OCI-LY1 (cell line): ENCODE measurements around the gene TANC1.

Experiments
- H2AFZ ChIP-seq: fragments of 200-600 bp; sonication (generic), shearing (Covaris generic); 2 replicates; pipeline ENCODE4 v1.6.0; 2014; ENCODE audit warnings: antibody characterized with exemption, mild to moderate bottlenecking, low read length
- H3F3A ChIP-seq: fragments of 200-600 bp; sonication (generic), shearing (Covaris generic); 2 replicates; pipeline ENCODE4 v1.6.0; 2014; ENCODE audit warnings: mild to moderate bottlenecking, antibody characterized with exemption, low read length, moderate library complexity; ENCODE audit not compliant: insufficient read depth
- H3K27ac ChIP-seq: fragments of 200-600 bp; sonication (generic); 2 replicates; pipeline ENCODE4 v1.5.1; 2014; ENCODE audit warnings: low read length, mixed run types, mild to moderate bottlenecking, low read depth; ENCODE audit not compliant: poor library complexity, severe bottlenecking
- H3K27me3 ChIP-seq: fragments of 200-600 bp; sonication (generic); 2 replicates; pipeline ENCODE4 v1.6.0; 2014; ENCODE audit warnings: antibody characterized with exemption, mild to moderate bottlenecking, low read length, moderate library complexity; ENCODE audit not compliant: insufficient read depth
- H3K36me3 ChIP-seq: fragments of 200-600 bp; sonication (generic); 2 replicates; pipeline ENCODE4 v1.6.1; 2014; ENCODE audit warnings: mild to moderate bottlenecking, antibody characterized with exemption, low read length, moderate library complexity, mixed read lengths; ENCODE audit not compliant: insufficient read depth
- H3K4me1 ChIP-seq: fragments of 200-600 bp; sonication (generic); 2 replicates; pipeline ENCODE4 v1.5.1; 2014; ENCODE audit warnings: mild to moderate bottlenecking, low read length, moderate library complexity; ENCODE audit not compliant: insufficient read depth, severe bottlenecking
- H3K4me2 ChIP-seq: fragments of 200-600 bp; sonication (generic), shearing (Covaris generic); 2 replicates; pipeline ENCODE4 v1.6.1; 2014; ENCODE audit warnings: low read length
- H3K4me3 ChIP-seq: fragments of 200-600 bp; sonication (generic); 2 replicates; pipeline ENCODE4 v1.5.1; 2014; ENCODE audit warnings: low read length, low read depth, mild to moderate bottlenecking, mixed read lengths; ENCODE audit not compliant: poor library complexity, severe bottlenecking
- H3K79me2 ChIP-seq: fragments of 200-600 bp; shearing (Covaris generic); 2 replicates; pipeline ENCODE4 v1.6.1; 2016; ENCODE audit warnings: mixed run types, low read length, mixed read lengths; ENCODE audit not compliant: insufficient read depth
- H3K9ac ChIP-seq: fragments of 200-600 bp; sonication (generic), shearing (Covaris generic); 2 replicates; pipeline ENCODE4 v1.6.1; 2014; ENCODE audit warnings: mild to moderate bottlenecking, low read length, mixed read lengths
- H3K9me2 ChIP-seq: fragments of 200-600 bp; sonication (generic), shearing (Covaris generic); 2 replicates; pipeline ENCODE4 v1.6.1; 2014; ENCODE audit warnings: low read depth, mild to moderate bottlenecking, low read length, mixed read lengths
- H3K9me3 ChIP-seq: fragments of 200-600 bp; shearing (Covaris generic); 2 replicates; pipeline ENCODE4 v1.6.1; 2014; ENCODE audit warnings: low read length, mixed read lengths
- H4K20me1 ChIP-seq: fragments of 200-600 bp; sonication (generic), shearing (Covaris generic); 2 replicates; pipeline ENCODE4 v1.6.0; 2016; ENCODE audit warnings: mild to moderate bottlenecking, low read length; ENCODE audit not compliant: insufficient read depth
- CTCF ChIP-seq: fragments of 200-600 bp; sonication (generic), shearing (Covaris generic); IDR thresholded peaks from 2 replicates; pipeline ENCODE4 v1.5.1; 2017; ENCODE audit warnings: mild to moderate bottlenecking, antibody characterized with exemption, low read length, moderate library complexity, mixed read lengths
- EZH2 ChIP-seq: fragments of 200-600 bp; sonication (generic), shearing (Covaris generic); IDR thresholded peaks from 2 replicates; pipeline ENCODE4 v1.8.0; 2017; ENCODE audit warnings: borderline replicate concordance, mixed run types, mild to moderate bottlenecking, antibody characterized with exemption, low read length, moderate library complexity, mixed read lengths

The TANC1 gene

GRCh38 chr2:159193791-159194190 lies 225.4 kb downstream of the TANC1 start:
- Histone ChIP-seq H4K20me1 (no peaks in the 10 kb centered on the region), H3K9ac (no peak overlapping the region), H3K27ac (no peak overlapping the region), H3K27me3 (no peaks in the 10 kb centered on the region), H2AFZ (no peak overlapping the region), H3K79me2 (no peaks in the 10 kb centered on the region), H3K4me1 (no peaks in the 10 kb centered on the region), H3K4me3 (no peak overlapping the region), H3K9me2 (no peaks in the 10 kb centered on the region), H3K4me2 (no peak overlapping the region), H3K36me3 (no peaks in the 10 kb centered on the region), H3F3A (no peaks in the 10 kb centered on the region), H3K9me3 (no peaks in the 10 kb centered on the region)
- TF ChIP-seq EZH2 (no peak), CTCF (no peak)

- Histone ChIP-seq H3K79me2 (no peaks in the 10 kb centered on the region), H2AFZ (no peak overlapping the region), H3F3A (no peaks in the 10 kb centered on the region), H3K27me3 (no peaks in the 10 kb centered on the region), H3K9me3 (no peaks in the 10 kb centered on the region), H3K4me3 (no peak overlapping the region), H3K4me1 (no peaks in the 10 kb centered on the region), H3K9me2 (no peaks in the 10 kb centered on the region), H3K27ac (no peak overlapping the region), H3K9ac (no peak overlapping the region), H4K20me1 (no peaks in the 10 kb centered on the region), H3K4me2 (no peak overlapping the region), H3K36me3 (no peaks in the 10 kb centered on the region)
- no peak for TF ChIP-seq CTCF
- no peak for TF ChIP-seq EZH2
Observed at GRCh38 chr2:159194241-159194640, 225.8 kb downstream of the TANC1 start.

GRCh38 chr2:159195697-159196096 lies 227.3 kb downstream of the TANC1 start:
- H3K4me2 ChIP-seq = no peak overlapping the region
- H4K20me1 ChIP-seq = no peaks in the 10 kb centered on the region
- no peak for TF ChIP-seq EZH2
- no peak for TF ChIP-seq CTCF

More at GRCh38 chr2:159195697-159196096, 227.3 kb downstream of the TANC1 start:
- Histone ChIP-seq H3K27ac (no peak overlapping the region), H2AFZ (no peak overlapping the region), H3K4me3 (no peak overlapping the region), H3K27me3 (peaks cover 3% of the 10 kb centered on the region; the same call in 1 of the 2 replicates), H3F3A (no peaks in the 10 kb centered on the region), H3K79me2 (no peaks in the 10 kb centered on the region), H3K4me1 (no peaks in the 10 kb centered on the region), H3K9me2 (no peaks in the 10 kb centered on the region), H3K9ac (no peak overlapping the region), H3K9me3 (no peaks in the 10 kb centered on the region), H3K36me3 (no peaks in the 10 kb centered on the region)
